Astrocyte (in vitro differentiated cells and primary cell): Measurements from ENCODE around the gene DSN1. TPM values are rescaled to one million over a fixed set of nuclear protein-coding genes. Genes with fewer than 3 reads are reported as not detected.

Experiments
- DNase-seq: peaks from one replicate; pipeline ENCODE4 v3.0.0-alpha.2; 2010; ENCODE audit warnings: low read depth
- FAIRE-seq: peaks from 2 replicates; lab custom pipeline; 2011; peaks lifted over from hg19 to GRCh38; lab: Jason Lieb, UNC
- H2AFZ ChIP-seq: 2 replicates; pipeline ENCODE4 v1.6.0; 2012; ENCODE audit warnings: low read depth, low read length, inconsistent platforms
- H3K27ac ChIP-seq: 2 replicates; pipeline ENCODE4 v1.5.1; 2011; ENCODE audit warnings: low read depth, low read length, inconsistent platforms
- H3K27me3 ChIP-seq: 2 replicates; pipeline ENCODE4 v1.6.0; 2011; ENCODE audit warnings: low read length, inconsistent platforms; ENCODE audit not compliant: insufficient read depth
- H3K36me3 ChIP-seq: 2 replicates; pipeline ENCODE4 v1.5.1; 2011; ENCODE audit warnings: low read length, inconsistent platforms; ENCODE audit not compliant: insufficient read depth
- H3K4me1 ChIP-seq: 2 replicates; pipeline ENCODE4 v1.5.1; 2011; ENCODE audit warnings: low read length, inconsistent platforms; ENCODE audit not compliant: insufficient read depth
- H3K4me2 ChIP-seq: 2 replicates; pipeline ENCODE4 v1.6.0; 2012; ENCODE audit warnings: low read length, inconsistent platforms
- H3K4me3 ChIP-seq: 2 replicates; pipeline ENCODE4 v1.5.1; 2011; ENCODE audit warnings: low read depth, mild to moderate bottlenecking, low read length, inconsistent platforms; ENCODE audit not compliant: insufficient read depth
- H3K79me2 ChIP-seq: 2 replicates; pipeline ENCODE4 v1.6.0; 2012; ENCODE audit warnings: mild to moderate bottlenecking, low read length, inconsistent platforms; ENCODE audit not compliant: insufficient read depth
- H3K9ac ChIP-seq: 2 replicates; pipeline ENCODE4 v1.6.0; 2012; ENCODE audit warnings: mild to moderate bottlenecking, low read length, inconsistent platforms
- H3K9me3 ChIP-seq: 2 replicates; pipeline ENCODE4 v1.5.1; 2012; ENCODE audit warnings: low read depth, mild to moderate bottlenecking, low read length, inconsistent platforms; ENCODE audit not compliant: insufficient read depth
- H4K20me1 ChIP-seq: 2 replicates; pipeline ENCODE4 v1.6.0; 2012; ENCODE audit warnings: low read length, inconsistent platforms; ENCODE audit not compliant: insufficient read depth
- H3K27ac Mint-ChIP-seq: one replicate; pipeline ENCODE4 v1.8.0; 2021; ENCODE audit warnings: mild to moderate bottlenecking, mixed read lengths; ENCODE audit not compliant: unreplicated experiment
- H3K27me3 Mint-ChIP-seq: one replicate; pipeline ENCODE4 v1.8.0; 2021; ENCODE audit warnings: low read depth, mixed read lengths; ENCODE audit not compliant: unreplicated experiment
- H3K36me3 Mint-ChIP-seq: one replicate; pipeline ENCODE4 v1.8.0; 2021; ENCODE audit warnings: low read depth, mixed read lengths; ENCODE audit not compliant: unreplicated experiment
- H3K4me1 Mint-ChIP-seq: one replicate; pipeline ENCODE4 v1.8.0; 2021; ENCODE audit warnings: low read depth, mixed read lengths; ENCODE audit not compliant: unreplicated experiment
- H3K4me3 Mint-ChIP-seq: one replicate; pipeline ENCODE4 v1.8.0; 2021; ENCODE audit warnings: mild to moderate bottlenecking, moderate library complexity, mixed read lengths; ENCODE audit not compliant: unreplicated experiment
- H3K9me3 Mint-ChIP-seq: one replicate; pipeline ENCODE4 v1.8.0; 2021; ENCODE audit warnings: mild to moderate bottlenecking, mixed read lengths; ENCODE audit not compliant: unreplicated experiment
- EZH2 ChIP-seq: IDR thresholded peaks from 2 replicates; pipeline ENCODE4 v1.6.1; 2012; ENCODE audit warnings: mild to moderate bottlenecking, low read length, inconsistent platforms; ENCODE audit not compliant: insufficient read depth
- total RNA-seq: library from RNA; stranded (reverse); gene quantifications from 2 replicates; pipeline ENCODE4 v1.2.1, GENCODE V29; 2021
- TF ChIP-seq, protein P1 (sequence below): IDR thresholded peaks from 2 replicates; pipeline ENCODE4 v1.5.1; 2011; ENCODE audit warnings: low read depth, mild to moderate bottlenecking, inconsistent platforms, low read length, moderate library complexity; ENCODE audit not compliant: insufficient read depth

Gene DSN1
- total RNA-seq, 1 donor from 2014 or later, result 6.1 TPM

DNA sequence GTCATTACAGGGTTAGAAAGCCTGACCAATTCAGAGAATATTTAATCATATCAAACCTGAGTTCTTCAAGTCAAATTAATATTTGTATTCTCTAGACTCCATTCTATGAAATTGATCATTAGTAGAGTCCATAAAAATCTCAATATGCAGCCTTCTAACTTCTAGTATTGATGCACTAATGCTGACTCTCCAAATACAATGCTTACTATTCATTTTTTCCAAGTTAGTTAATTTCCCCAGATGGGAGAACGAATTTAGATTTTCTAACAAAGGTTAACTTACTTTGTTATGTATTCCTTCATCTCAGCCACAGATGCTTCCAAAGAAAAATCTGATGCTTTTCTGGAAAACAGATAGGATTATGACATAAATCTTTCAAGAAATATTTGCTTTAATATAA lies 15.3 kb downstream of the DSN1 start:
- H3K4me2 ChIP-seq, result no peak overlapping the region
- no peaks in the 10 kb centered on the region for H3K27me3 ChIP-seq
- peaks cover 2% of the 10 kb centered on the region for H3K36me3 Mint-ChIP-seq
- H3K27ac Mint-ChIP-seq, result no peak overlapping the region
- no peak overlapping the region for H3K4me3 Mint-ChIP-seq
- FAIRE-seq (no peak), DNase-seq (no peak)
- H3K27ac ChIP-seq, result no peak overlapping the region
- no peak for TF ChIP-seq EZH2
- TF ChIP-seq, protein P1, sequence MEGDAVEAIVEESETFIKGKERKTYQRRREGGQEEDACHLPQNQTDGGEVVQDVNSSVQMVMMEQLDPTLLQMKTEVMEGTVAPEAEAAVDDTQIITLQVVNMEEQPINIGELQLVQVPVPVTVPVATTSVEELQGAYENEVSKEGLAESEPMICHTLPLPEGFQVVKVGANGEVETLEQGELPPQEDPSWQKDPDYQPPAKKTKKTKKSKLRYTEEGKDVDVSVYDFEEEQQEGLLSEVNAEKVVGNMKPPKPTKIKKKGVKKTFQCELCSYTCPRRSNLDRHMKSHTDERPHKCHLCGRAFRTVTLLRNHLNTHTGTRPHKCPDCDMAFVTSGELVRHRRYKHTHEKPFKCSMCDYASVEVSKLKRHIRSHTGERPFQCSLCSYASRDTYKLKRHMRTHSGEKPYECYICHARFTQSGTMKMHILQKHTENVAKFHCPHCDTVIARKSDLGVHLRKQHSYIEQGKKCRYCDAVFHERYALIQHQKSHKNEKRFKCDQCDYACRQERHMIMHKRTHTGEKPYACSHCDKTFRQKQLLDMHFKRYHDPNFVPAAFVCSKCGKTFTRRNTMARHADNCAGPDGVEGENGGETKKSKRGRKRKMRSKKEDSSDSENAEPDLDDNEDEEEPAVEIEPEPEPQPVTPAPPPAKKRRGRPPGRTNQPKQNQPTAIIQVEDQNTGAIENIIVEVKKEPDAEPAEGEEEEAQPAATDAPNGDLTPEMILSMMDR, result no peak
- H3K9ac ChIP-seq, result no peak overlapping the region
- H3K27me3 Mint-ChIP-seq, result no peaks in the 10 kb centered on the region
- H3K36me3 ChIP-seq, result peaks cover 6% of the 10 kb centered on the region
- no peaks in the 10 kb centered on the region for H4K20me1 ChIP-seq
- H3K9me3 Mint-ChIP-seq, result no peaks in the 10 kb centered on the region
- no peak overlapping the region for H2AFZ ChIP-seq
- H3K79me2 ChIP-seq, result no peaks in the 10 kb centered on the region
- H3K4me1 ChIP-seq, result no peaks in the 10 kb centered on the region
- peaks cover 7% of the 10 kb centered on the region for H3K4me1 Mint-ChIP-seq
- no peaks in the 10 kb centered on the region for H3K9me3 ChIP-seq
- no peak overlapping the region for H3K4me3 ChIP-seq

DNA sequence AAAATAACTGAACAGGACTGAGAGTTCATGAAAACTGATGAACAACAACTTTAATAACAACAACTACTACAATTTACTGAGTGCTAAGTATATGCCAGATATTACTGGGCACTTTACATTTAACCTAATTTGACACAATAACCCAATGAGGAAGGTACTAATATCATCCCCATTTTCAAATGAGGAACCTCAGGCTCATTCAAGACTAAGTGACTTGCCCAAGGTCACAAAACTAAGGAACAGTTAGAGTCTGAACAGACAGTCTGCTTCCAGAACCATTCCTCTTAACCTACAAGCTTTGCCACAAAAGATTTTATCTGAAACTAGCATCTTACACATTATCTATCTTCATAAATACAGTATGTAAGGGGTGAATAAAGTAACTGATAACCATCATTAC lies 17.1 kb downstream of the DSN1 start:
- peaks cover 7% of the 10 kb centered on the region for H3K4me1 Mint-ChIP-seq
- H3K27ac Mint-ChIP-seq, result no peak overlapping the region
- no peaks in the 10 kb centered on the region for H3K9me3 Mint-ChIP-seq

DNA sequence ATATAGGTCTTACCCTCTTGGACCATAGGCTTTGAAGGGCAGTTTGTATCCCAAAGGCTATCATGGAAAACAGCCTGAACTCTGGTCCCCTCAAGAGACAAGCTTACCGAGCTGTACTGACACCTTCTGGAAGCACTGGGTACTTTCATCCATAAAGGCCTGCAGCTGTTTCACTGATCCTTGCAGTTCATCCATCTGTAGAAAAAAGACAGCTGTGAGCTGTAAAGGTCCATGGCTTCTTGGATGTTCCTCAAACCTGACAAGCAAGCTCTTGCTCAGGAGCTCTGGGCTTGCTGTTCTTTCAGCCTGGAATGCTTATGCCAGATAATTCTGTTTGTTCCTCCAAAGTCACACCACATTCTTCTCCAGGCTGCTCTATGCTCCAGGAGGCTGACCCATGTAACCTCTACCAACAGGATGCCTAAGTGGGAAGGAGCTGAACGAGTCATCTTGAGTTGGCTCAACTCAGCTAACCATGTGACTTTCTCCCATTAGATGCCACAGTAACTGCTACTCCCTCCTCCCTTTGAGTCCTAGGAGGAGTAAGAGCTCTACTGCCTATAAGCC lies 18.8 kb downstream of the DSN1 start:
- H3K4me1 Mint-ChIP-seq, result peaks cover 7% of the 10 kb centered on the region
- no peak overlapping the region for H2AFZ ChIP-seq
- H4K20me1 ChIP-seq, result no peaks in the 10 kb centered on the region
- peak; percentile 48 for DNase-seq
- H3K9ac ChIP-seq, result no peak overlapping the region
- H3K79me2 ChIP-seq, result no peaks in the 10 kb centered on the region
- H3K36me3 Mint-ChIP-seq, result peaks cover 2% of the 10 kb centered on the region
- H3K4me3 ChIP-seq, result no peak overlapping the region
- no peaks in the 10 kb centered on the region for H3K27me3 ChIP-seq
- H3K27ac ChIP-seq, result no peak overlapping the region
- FAIRE-seq, result no peak
- peak overlapping the region; percentile 58 for H3K27ac Mint-ChIP-seq
- TF ChIP-seq EZH2, result no peak
- TF ChIP-seq, protein P1, result peak; percentile 77
- H3K4me3 Mint-ChIP-seq, result no peak overlapping the region
- no peak overlapping the region for H3K4me2 ChIP-seq
- peaks cover 13% of the 10 kb centered on the region for H3K36me3 ChIP-seq
- no peaks in the 10 kb centered on the region for H3K27me3 Mint-ChIP-seq
- H3K9me3 ChIP-seq, result no peaks in the 10 kb centered on the region
- H3K9me3 Mint-ChIP-seq, result no peaks in the 10 kb centered on the region
- no peaks in the 10 kb centered on the region for H3K4me1 ChIP-seq

More for the DNA sequence above, 17.1 kb downstream of the DSN1 start:
- no peak for FAIRE-seq
- H4K20me1 ChIP-seq, result no peaks in the 10 kb centered on the region
- H3K27me3 Mint-ChIP-seq, result no peaks in the 10 kb centered on the region
- no peak for TF ChIP-seq EZH2
- no peak overlapping the region for H3K9ac ChIP-seq
- H3K36me3 Mint-ChIP-seq, result peaks cover 2% of the 10 kb centered on the region
- H3K9me3 ChIP-seq, result no peaks in the 10 kb centered on the region
- no peaks in the 10 kb centered on the region for H3K27me3 ChIP-seq
- no peak for DNase-seq
- H3K4me1 ChIP-seq, result no peaks in the 10 kb centered on the region
- no peaks in the 10 kb centered on the region for H3K79me2 ChIP-seq
- H3K4me3 Mint-ChIP-seq, result no peak overlapping the region
- H3K4me2 ChIP-seq, result no peak overlapping the region
- no peak overlapping the region for H3K27ac ChIP-seq
- H3K4me3 ChIP-seq, result no peak overlapping the region
- H3K36me3 ChIP-seq, result peaks cover 13% of the 10 kb centered on the region
- H2AFZ ChIP-seq, result no peak overlapping the region
